GM19468 (cell line): ENCODE data around the gene PTN.

Source experiments
- ATAC-seq: cut with Tn5 transposase; IDR thresholded peaks from one replicate; pipeline ENCODE4 v1.9.1; 2021; ENCODE audit warnings: mild to moderate bottlenecking, moderate library complexity, moderate number of reproducible peaks; ENCODE audit not compliant: unreplicated experiment; ENCODE audit errors: extremely low read depth

Gene PTN

GRCh38 chr7:137343281-137343841, at the start of gene PTN:
TSS of gene PTN (minus strand) at chr7:137343733. CDS start at chr7:137254973, 88,760 bp downstream.
- no peak for ATAC-seq

GRCh38 chr7:137390076-137390475, 46.5 kb upstream of the PTN start:
- no peak for ATAC-seq

DNA sequence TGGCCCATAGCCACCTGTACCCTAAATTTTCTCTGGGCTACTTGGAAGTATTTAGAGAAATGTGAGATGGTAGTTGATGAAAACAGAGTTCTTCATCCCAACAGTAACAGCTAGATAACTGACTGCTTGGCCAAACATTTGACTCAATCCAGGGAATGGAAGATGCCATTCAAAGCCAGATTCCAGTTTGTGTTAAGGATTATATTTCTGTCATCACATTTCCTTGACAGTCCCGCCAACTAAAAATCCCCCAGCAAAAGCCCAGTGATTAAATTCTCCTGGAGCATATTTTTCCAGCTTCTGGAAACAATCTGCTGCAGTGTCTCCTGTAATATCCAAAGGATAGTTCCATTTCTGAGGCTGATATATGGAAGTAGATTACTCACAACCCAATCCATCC, 45.4 kb upstream of the PTN start:
- ATAC-seq, result no peak

GRCh38 chr7:137386966-137387365, 43.4 kb upstream of the PTN start:
- no peak for ATAC-seq

DNA sequence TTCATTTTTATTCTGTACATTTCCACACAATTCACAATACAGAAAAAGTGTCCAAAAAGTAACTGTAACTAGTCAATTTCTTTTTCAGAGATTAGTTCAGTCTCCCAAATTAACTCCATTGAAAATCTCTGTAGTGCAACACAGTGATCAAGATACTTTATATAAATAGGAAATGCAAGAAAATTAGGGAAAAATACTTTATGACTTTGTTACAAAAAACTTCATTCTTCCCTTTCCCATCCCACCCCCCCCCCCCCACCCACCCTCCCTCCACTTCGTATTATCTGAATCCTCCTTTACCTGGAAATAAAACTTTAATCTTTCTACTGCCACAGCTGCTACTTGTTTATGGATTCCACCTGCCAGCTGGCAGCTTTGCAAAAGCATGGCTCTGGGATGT, 37.5 kb upstream of the PTN start:
- no peak for ATAC-seq

- ATAC-seq, result no peak
Observed at GRCh38 chr7:137373507-137373906, 30.0 kb upstream of the PTN start.

DNA sequence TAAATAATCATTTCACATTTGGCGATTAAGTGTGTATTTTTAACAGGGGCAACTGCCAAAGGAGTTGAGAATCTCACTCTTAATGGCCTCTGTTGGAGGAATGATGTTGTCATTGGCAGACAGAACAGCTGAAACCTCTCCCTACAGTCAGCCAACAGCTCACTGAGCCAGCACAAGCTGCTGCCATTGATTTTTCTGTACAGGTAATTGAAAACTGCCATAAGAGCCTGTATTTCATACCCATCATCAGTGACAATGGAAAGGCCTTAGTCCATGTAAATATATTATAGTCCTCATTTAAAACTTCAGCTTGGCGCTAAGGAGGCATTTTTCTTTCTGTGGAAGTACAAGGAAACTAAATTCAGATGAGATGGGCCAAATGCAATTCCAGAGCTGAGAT, 28.1 kb upstream of the PTN start:
- no peak for ATAC-seq

DNA sequence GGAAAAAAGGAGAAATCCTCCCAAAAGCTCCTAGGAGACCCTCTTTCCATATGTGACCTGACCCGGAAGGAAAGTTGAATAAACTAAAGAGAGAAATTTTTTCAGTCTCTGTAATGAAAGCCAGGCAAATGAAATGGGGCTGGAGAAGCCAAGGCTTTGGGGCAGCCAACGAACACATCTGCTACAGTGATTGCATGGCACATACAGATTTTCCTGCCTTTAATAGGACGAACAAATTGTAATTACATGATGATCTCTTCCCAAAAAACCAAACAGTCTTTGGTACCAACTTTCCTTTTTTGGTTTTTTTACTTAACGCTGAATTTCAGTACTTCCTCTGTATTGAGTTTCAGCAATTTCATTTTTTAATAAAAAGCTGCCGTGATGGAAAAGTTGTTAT, 23.5 kb upstream of the PTN start:
- no peak for ATAC-seq

DNA sequence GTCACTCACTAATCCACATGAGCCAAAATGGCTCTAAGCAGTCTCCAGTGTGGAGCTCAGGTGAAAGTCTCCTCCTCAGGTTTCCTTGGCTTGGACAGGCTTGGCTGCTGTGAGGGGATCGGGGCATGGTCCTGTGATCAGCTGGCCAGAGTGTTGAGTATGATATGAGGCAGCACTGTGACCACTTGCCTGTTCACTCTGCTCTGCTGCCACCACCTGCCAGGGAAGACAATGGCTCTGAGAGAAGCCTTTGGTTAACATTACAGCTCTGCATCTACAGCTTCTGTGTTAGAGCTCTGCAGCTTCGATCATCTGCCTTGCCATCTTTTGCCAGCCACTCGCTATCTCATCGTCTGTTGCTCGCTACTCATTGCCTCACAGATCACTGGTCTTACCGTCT, 20.1 kb upstream of the PTN start:
- no peak for ATAC-seq

- ATAC-seq, result no peak
Observed at GRCh38 chr7:137360087-137360679, 16.6 kb upstream of the PTN start.

- no peak for ATAC-seq
Observed at GRCh38 chr7:137354961-137355360, 11.4 kb upstream of the PTN start.

DNA sequence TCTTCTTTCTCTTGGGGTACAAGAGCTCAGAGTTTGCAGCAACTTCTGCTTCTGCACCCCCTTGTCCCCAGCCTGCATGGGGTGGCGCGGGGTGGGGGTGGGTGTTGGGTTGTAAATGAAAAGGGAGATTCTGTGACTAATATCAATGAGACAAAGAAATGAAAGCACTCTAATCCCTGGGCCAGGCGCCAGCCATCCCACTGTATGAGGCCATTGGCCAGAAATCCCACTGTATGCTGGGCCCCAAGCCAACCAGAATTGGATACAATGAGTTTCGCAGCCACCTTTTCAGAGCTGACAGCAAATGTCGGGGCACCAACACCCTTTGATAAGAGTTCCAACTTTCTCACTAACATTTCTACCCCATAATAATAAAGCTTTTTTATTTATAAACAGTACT, 10.9 kb upstream of the PTN start:
- ATAC-seq, result no peak

- ATAC-seq, result no peak
Observed at GRCh38 chr7:137351941-137352340, 8.4 kb upstream of the PTN start.

- ATAC-seq, result no peak
Observed at GRCh38 chr7:137345799-137346449, 2.4 kb upstream of the PTN start.

DNA sequence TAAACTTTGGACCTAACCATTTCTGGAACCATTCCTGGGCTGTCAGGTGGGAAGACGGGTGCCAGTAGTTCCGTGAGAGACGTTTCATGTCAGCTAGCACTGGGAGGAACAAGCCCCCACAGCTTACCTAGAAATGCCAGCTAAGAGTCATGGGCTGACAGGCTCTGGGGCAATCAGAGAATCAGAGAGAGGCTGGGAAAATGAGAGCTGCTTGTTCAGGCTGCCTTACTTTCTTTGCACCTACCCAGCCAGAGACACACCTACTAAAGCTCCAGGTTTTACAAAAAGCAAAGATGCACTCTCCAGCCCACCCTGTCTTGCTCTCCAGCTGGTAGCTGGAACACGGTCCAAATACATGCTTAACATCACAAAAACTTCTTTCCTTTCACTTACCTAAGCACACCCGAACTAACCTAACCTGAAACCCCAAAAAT, 688 bp downstream of the PTN start:
- ATAC-seq, result no peak

GRCh38 chr7:137342265-137342664, 1.3 kb downstream of the PTN start:
- no peak for ATAC-seq

DNA sequence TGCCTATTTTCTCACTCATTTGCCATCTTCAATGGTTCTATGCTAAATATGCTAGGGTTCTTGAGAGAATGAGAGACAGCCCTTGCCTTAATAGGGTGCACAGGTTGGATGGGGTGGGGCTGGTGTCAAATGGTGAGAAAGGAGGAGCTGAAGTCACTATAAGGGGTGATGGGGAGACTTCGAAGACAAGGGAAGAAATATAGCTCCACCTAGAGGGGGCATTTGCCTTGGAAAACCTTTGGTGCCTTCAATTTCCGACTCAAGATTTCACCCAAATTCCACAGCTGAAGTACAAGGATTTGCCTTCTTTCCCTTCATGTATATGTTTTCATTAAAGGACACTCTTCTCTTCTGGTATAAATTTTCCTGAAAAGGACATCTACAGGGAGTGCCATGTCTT, 5.6 kb downstream of the PTN start:
- no peak for ATAC-seq

DNA sequence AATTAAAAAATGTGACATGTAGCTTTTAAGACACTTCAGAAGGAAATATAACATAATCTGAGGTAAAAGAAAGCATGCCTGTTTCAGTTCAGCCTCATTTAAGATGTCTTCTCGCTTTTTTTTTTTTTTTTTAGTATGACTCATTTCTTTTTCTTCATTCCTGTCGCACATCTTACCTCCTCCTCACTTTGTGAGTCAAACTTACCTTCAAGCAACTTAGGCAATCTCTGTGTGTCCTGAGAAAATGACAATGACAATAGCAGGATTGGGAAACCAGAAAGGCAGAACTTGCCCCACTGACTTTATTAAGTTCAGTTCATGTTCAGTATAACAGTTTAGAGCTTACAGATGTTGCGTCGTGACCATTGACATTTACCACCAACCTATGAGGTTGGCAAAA, 7.7 kb downstream of the PTN start:
- no peak for ATAC-seq

- ATAC-seq, result no peak
Observed at GRCh38 chr7:137331378-137331777, 12.2 kb downstream of the PTN start.

- no peak for ATAC-seq
Observed at GRCh38 chr7:137329411-137329810, 14.1 kb downstream of the PTN start.

GRCh38 chr7:137328373-137329120, 15.0 kb downstream of the PTN start:
- no peak for ATAC-seq
